Kidney epithelial cell (primary cell): ENCODE results near the gene SMARCA1. TPM values are rescaled to one million over a fixed set of nuclear protein-coding genes. Genes with fewer than 3 reads are reported as not detected.

Experiments
- DNase-seq: peaks from one replicate; pipeline ENCODE4 v3.0.0-alpha.2; 2010; ENCODE audit warnings: low read depth
- H3K27me3 ChIP-seq: 2 replicates; pipeline ENCODE4 v1.6.0; 2011; ENCODE audit warnings: low read length; ENCODE audit not compliant: control insufficient read depth, insufficient read depth
- H3K36me3 ChIP-seq: 2 replicates; pipeline ENCODE4 v1.5.1; 2011; ENCODE audit warnings: low read length; ENCODE audit not compliant: control insufficient read depth, insufficient read depth
- H3K4me3 ChIP-seq: 2 replicates; pipeline ENCODE4 v1.5.1; 2011; ENCODE audit warnings: low read depth, mild to moderate bottlenecking, control low read depth, low read length
- total RNA-seq: library from RNA; depleted of rRNA; stranded (reverse); fragments of >200 nt; gene quantifications from 2 replicates; pipeline ENCODE4 v1.2.3, GENCODE V29; 2015
- TF ChIP-seq, protein P1 (sequence below): IDR thresholded peaks from 2 replicates; pipeline ENCODE4 v1.5.1; 2011; ENCODE audit warnings: mild to moderate bottlenecking, moderate library complexity, low read length, control low read depth, inconsistent platforms; ENCODE audit not compliant: insufficient read depth, poor library complexity, severe bottlenecking

The SMARCA1 gene
- total RNA-seq, 1 donor from 2014 or later: 32.7 TPM

DNA sequence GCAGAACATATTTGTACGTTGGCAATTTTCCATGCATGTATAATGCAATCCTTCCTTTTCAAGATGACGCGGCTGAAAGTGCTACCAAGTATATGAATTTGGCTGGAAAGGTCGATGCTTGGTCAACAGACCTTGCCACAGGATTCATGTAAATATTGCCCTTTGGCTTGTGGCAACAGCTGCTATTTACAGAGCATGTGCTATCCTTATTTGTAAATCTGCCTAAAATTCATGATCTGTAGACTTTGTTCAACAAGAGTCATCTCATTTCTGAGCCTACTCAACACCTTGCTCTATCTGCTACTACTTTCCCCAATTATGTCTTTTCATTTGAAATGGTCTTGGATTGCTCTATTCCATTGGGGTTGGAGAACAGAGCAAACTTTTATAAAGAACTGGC lies 1.9 kb upstream of the SMARCA1 start:
- TF ChIP-seq, protein P1, sequence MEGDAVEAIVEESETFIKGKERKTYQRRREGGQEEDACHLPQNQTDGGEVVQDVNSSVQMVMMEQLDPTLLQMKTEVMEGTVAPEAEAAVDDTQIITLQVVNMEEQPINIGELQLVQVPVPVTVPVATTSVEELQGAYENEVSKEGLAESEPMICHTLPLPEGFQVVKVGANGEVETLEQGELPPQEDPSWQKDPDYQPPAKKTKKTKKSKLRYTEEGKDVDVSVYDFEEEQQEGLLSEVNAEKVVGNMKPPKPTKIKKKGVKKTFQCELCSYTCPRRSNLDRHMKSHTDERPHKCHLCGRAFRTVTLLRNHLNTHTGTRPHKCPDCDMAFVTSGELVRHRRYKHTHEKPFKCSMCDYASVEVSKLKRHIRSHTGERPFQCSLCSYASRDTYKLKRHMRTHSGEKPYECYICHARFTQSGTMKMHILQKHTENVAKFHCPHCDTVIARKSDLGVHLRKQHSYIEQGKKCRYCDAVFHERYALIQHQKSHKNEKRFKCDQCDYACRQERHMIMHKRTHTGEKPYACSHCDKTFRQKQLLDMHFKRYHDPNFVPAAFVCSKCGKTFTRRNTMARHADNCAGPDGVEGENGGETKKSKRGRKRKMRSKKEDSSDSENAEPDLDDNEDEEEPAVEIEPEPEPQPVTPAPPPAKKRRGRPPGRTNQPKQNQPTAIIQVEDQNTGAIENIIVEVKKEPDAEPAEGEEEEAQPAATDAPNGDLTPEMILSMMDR: no peak
- Histone ChIP-seq H3K4me3 (no peak overlapping the region), H3K27me3 (no peaks in the 10 kb centered on the region), H3K36me3 (no peaks in the 10 kb centered on the region)
- no peak for DNase-seq

GRCh38 chrX:129524250-129524850 lies 1.1 kb upstream of the SMARCA1 start:
- no peak overlapping the region for H3K4me3 ChIP-seq

DNA sequence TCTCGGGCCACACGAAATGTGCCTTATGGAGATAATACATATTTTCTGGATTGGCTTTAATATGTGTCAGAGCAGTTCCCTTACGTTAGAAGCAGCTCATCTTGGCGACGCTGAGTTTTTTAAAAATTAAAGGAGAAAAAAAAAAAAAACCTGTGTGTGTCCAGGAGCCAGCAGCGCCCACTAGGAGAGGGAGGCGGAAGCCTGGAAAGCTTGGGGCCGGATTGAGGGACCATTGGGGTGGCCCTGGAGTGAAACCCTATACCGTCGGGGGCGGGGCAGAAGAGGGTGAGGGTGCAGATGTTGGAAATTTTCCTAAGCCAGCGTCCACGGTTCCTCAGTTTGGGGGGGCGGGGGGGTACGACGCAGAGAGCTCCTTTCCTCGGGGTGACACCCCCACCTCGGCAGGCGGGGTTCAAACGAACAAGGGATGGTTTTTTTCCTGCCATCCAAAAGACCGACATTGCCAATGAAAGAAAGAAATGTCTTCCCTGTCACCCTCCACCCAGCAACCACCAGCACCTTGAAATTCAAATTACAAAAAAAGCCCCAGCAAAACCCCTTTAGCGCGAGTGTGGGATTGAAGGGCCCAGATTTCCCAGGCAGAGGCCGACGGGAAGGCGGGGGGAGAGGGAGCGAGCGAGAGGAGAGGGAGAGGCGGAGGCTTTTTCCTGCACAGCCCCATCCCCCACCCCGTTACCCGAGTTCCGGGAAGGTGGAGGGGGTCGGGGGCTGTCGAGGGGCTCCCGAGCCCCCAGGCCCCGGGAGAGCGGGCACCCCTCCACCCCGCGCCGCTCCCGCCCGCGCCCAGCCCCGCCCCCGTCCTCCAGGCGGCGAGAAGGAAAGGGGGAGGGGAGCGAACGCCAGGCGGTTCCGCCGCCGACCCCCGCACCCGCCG lies 859 bp downstream of the SMARCA1 start:
- no peaks in the 10 kb centered on the region for H3K36me3 ChIP-seq
- DNase-seq: no peak
- TF ChIP-seq, protein P1: no peak
- no peaks in the 10 kb centered on the region for H3K27me3 ChIP-seq
- peak overlapping the region; percentile 78 for H3K4me3 ChIP-seq

More at GRCh38 chrX:129524250-129524850, 1.1 kb upstream of the SMARCA1 start:
- DNase-seq: no peak
- Histone ChIP-seq H3K27me3 (no peaks in the 10 kb centered on the region), H3K36me3 (no peaks in the 10 kb centered on the region)
- TF ChIP-seq, protein P1: no peak

- TF ChIP-seq, protein P1: no peak
- no peaks in the 10 kb centered on the region for H3K27me3 ChIP-seq
- no peak overlapping the region for H3K4me3 ChIP-seq
- no peaks in the 10 kb centered on the region for H3K36me3 ChIP-seq
- no peak for DNase-seq
Observed at GRCh38 chrX:129520151-129520550, 3.1 kb downstream of the SMARCA1 start.

DNA sequence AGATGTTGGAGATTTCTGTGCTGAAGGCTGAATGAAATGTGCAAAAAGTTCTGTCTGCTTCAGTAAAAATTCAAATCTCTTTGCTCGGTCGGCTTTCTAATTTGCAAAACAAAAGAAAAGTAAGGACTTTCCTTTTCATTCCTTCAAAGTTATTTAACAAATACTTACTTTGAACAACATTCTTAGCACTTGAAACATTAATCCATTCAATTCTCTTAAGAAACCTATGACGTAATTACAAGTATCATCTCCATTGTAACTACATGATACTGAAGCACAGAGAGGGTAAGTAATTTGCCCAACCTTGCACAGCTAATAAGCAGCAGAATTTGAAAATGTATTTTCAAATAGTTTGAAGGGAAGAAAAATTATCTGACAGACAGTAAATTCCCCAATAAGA lies 6.9 kb downstream of the SMARCA1 start:
- TF ChIP-seq, protein P1: no peak

More for the DNA sequence above, 6.9 kb downstream of the SMARCA1 start:
- no peak for DNase-seq
- Histone ChIP-seq H3K36me3 (no peaks in the 10 kb centered on the region), H3K4me3 (no peak overlapping the region), H3K27me3 (no peaks in the 10 kb centered on the region)
